WTC11 (cell line): ENCODE data around the gene EFS. TPM values are rescaled to one million over a fixed set of nuclear protein-coding genes. Genes with fewer than 3 reads are reported as not detected.

Experiments used
- ATF2 ChIP-seq: sonication (generic); formaldehyde crosslinking; IDR thresholded peaks from 2 replicates; pipeline ENCODE4 v1.8.1; 2022; ENCODE audit warnings: low read depth, missing genetic modification reagents, borderline replicate concordance
- E2F1 ChIP-seq: sonication (generic); formaldehyde crosslinking; IDR thresholded peaks from 2 replicates; pipeline ENCODE4 v1.8.0; 2022; ENCODE audit warnings: mild to moderate bottlenecking, missing genetic modification reagents
- E2F4 ChIP-seq: sonication (generic); formaldehyde crosslinking; IDR thresholded peaks from 2 replicates; pipeline ENCODE4 v1.8.1; 2022; ENCODE audit warnings: low read depth, mild to moderate bottlenecking, moderate library complexity, missing genetic modification reagents, borderline replicate concordance
- ERG ChIP-seq: fragments of 250-450 bp; sonication (Bioruptor Pico); IDR thresholded peaks from 2 replicates; pipeline ENCODE4 v1.8.0; 2021; ENCODE audit warnings: mild to moderate bottlenecking
- ESRRA ChIP-seq: sonication (generic); formaldehyde crosslinking; IDR thresholded peaks from 2 replicates; pipeline ENCODE4 v1.8.1; 2022; ENCODE audit warnings: mild to moderate bottlenecking, missing genetic modification reagents, borderline replicate concordance
- GABPB1 ChIP-seq: sonication (generic); formaldehyde crosslinking; IDR thresholded peaks from 2 replicates; pipeline ENCODE4 v1.8.1; 2023; ENCODE audit warnings: mild to moderate bottlenecking, missing genetic modification reagents
- JAZF1 ChIP-seq: fragments of 250-450 bp; sonication (Bioruptor Pico); IDR thresholded peaks from 2 replicates; pipeline ENCODE4 v1.9.0; 2021; ENCODE audit warnings: moderate library complexity, mild to moderate bottlenecking, inconsistent platforms
- NFATC4 ChIP-seq: fragments of 250-450 bp; sonication (Bioruptor Pico); IDR thresholded peaks from 2 replicates; pipeline ENCODE4 v1.9.0; 2021; ENCODE audit warnings: mild to moderate bottlenecking
- PREB ChIP-seq: sonication (generic); formaldehyde crosslinking; IDR thresholded peaks from 2 replicates; pipeline ENCODE4 v1.8.1; 2022; ENCODE audit warnings: mild to moderate bottlenecking, missing genetic modification reagents, moderate library complexity, borderline replicate concordance
- RORB ChIP-seq: fragments of 250-450 bp; sonication (Bioruptor Pico); IDR thresholded peaks from 2 replicates; pipeline ENCODE4 v1.9.0; 2021; ENCODE audit warnings: mild to moderate bottlenecking
- SMAD3 ChIP-seq: sonication (generic); formaldehyde crosslinking; IDR thresholded peaks from 2 replicates; pipeline ENCODE4 v1.8.0; 2022; ENCODE audit warnings: missing genetic modification reagents, mild to moderate bottlenecking, borderline replicate concordance
- SOX15 ChIP-seq: fragments of 250-450 bp; sonication (Bioruptor Pico); IDR thresholded peaks from 2 replicates; pipeline ENCODE4 v1.9.0; 2021; ENCODE audit warnings: mild to moderate bottlenecking
- TCF7 ChIP-seq: sonication (generic); formaldehyde crosslinking; IDR thresholded peaks from 2 replicates; pipeline ENCODE4 v1.8.0; 2022; ENCODE audit warnings: mild to moderate bottlenecking, low read depth, missing genetic modification reagents, moderate library complexity
- TEAD4 ChIP-seq: sonication (generic); formaldehyde crosslinking; IDR thresholded peaks from 2 replicates; pipeline ENCODE4 v1.8.0; 2022; ENCODE audit warnings: mild to moderate bottlenecking, missing genetic modification reagents
- USF1 ChIP-seq: sonication (generic); formaldehyde crosslinking; IDR thresholded peaks from 2 replicates; pipeline ENCODE4 v1.8.0; 2022; ENCODE audit warnings: mild to moderate bottlenecking, missing genetic modification reagents
- ZNF263 ChIP-seq: sonication (generic); formaldehyde crosslinking; IDR thresholded peaks from 2 replicates; pipeline ENCODE4 v1.8.1; 2022; ENCODE audit warnings: low read depth, mild to moderate bottlenecking, moderate library complexity, missing genetic modification reagents
- ZNF423 ChIP-seq: fragments of 250-450 bp; sonication (Bioruptor Pico); IDR thresholded peaks from 2 replicates; pipeline ENCODE4 v2.1.2; 2022; ENCODE audit warnings: mild to moderate bottlenecking, moderate library complexity
- ZSCAN18 ChIP-seq: fragments of 250-450 bp; sonication (Bioruptor Pico); IDR thresholded peaks from 2 replicates; pipeline ENCODE4 v2.1.2; 2022; ENCODE audit warnings: mild to moderate bottlenecking, moderate library complexity
- total RNA-seq: library from RNA; stranded (reverse); gene quantifications from 3 replicates; pipeline ENCODE4 v1.2.3, GENCODE V29; 2021
- TF ChIP-seq, protein P1 (sequence below): sonication (generic); formaldehyde crosslinking; IDR thresholded peaks from 2 replicates; pipeline ENCODE4 v1.8.1; 2023; ENCODE audit warnings: mild to moderate bottlenecking, moderate library complexity, missing genetic modification reagents
- TF ChIP-seq, protein P2 (sequence below): sonication (generic); formaldehyde crosslinking; IDR thresholded peaks from 2 replicates; pipeline ENCODE4 v1.8.0; 2023; ENCODE audit warnings: missing genetic modification reagents, mild to moderate bottlenecking, borderline replicate concordance
- TF ChIP-seq, protein P3 (sequence below): fragments of 250-450 bp; sonication (Bioruptor Pico); IDR thresholded peaks from 2 replicates; pipeline ENCODE4 v1.9.0; 2021; ENCODE audit warnings: moderate library complexity, mild to moderate bottlenecking, inconsistent platforms, borderline replicate concordance

The EFS gene
- total RNA-seq, 1 experiment from 2014 or later = 35.3 TPM

DNA sequence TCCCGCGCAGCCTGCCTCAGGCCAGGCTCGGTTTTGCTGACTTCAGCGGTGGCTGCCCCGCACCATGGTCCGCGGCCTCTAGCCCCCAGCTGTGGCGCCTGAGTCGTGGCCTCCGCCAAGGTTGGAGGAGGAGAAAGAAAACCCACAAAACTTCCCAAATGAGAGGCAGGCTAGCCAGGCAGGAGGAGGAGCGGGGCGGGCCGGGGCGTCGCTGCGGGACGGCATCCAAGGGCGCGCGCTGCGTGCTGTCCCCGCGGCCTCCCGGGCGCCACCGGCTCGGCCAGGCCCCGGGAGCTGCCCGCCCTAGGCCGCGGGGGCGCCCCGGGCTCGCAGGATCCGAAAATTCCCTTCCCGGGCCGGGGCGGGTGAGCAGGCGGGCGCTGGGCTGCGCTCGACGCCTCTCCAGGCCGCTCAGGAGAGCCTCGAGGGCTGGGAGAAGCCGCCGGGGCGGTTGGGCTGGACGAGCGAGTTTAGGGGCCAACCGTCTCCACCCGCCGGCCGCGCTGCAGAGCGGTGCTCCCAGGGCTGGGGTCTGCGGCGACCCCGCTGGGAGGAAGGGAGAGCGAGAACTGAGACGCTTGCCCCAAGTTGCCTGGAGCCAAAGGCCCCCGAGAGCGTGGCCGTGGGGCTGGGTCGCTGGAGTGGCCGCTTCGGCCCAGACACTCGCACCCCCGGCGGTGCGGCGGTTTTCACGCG lies at the start of gene EFS (continued):
- no peak for TF ChIP-seq ERG (CRISPR knock-in tag)
- no peak for TF ChIP-seq GABPB1
- TF ChIP-seq NFATC4 = no peak
- TF ChIP-seq, protein P1, sequence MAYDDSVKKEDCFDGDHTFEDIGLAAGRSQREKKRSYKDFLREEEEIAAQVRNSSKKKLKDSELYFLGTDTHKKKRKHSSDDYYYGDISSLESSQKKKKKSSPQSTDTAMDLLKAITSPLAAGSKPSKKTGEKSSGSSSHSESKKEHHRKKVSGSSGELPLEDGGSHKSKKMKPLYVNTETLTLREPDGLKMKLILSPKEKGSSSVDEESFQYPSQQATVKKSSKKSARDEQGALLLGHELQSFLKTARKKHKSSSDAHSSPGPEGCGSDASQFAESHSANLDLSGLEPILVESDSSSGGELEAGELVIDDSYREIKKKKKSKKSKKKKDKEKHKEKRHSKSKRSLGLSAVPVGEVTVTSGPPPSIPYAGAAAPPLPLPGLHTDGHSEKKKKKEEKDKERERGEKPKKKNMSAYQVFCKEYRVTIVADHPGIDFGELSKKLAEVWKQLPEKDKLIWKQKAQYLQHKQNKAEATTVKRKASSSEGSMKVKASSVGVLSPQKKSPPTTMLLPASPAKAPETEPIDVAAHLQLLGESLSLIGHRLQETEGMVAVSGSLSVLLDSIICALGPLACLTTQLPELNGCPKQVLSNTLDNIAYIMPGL = no peak
- no peak for TF ChIP-seq ESRRA (CRISPR knock-in tag)
- TF ChIP-seq, protein P2, sequence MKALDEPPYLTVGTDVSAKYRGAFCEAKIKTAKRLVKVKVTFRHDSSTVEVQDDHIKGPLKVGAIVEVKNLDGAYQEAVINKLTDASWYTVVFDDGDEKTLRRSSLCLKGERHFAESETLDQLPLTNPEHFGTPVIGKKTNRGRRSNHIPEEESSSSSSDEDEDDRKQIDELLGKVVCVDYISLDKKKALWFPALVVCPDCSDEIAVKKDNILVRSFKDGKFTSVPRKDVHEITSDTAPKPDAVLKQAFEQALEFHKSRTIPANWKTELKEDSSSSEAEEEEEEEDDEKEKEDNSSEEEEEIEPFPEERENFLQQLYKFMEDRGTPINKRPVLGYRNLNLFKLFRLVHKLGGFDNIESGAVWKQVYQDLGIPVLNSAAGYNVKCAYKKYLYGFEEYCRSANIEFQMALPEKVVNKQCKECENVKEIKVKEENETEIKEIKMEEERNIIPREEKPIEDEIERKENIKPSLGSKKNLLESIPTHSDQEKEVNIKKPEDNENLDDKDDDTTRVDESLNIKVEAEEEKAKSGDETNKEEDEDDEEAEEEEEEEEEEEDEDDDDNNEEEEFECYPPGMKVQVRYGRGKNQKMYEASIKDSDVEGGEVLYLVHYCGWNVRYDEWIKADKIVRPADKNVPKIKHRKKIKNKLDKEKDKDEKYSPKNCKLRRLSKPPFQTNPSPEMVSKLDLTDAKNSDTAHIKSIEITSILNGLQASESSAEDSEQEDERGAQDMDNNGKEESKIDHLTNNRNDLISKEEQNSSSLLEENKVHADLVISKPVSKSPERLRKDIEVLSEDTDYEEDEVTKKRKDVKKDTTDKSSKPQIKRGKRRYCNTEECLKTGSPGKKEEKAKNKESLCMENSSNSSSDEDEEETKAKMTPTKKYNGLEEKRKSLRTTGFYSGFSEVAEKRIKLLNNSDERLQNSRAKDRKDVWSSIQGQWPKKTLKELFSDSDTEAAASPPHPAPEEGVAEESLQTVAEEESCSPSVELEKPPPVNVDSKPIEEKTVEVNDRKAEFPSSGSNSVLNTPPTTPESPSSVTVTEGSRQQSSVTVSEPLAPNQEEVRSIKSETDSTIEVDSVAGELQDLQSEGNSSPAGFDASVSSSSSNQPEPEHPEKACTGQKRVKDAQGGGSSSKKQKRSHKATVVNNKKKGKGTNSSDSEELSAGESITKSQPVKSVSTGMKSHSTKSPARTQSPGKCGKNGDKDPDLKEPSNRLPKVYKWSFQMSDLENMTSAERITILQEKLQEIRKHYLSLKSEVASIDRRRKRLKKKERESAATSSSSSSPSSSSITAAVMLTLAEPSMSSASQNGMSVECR (CRISPR knock-in tag) = 0 out of 2 replicates have a peak, but pooled peaks have one; percentile 15
- TF ChIP-seq, protein P3, sequence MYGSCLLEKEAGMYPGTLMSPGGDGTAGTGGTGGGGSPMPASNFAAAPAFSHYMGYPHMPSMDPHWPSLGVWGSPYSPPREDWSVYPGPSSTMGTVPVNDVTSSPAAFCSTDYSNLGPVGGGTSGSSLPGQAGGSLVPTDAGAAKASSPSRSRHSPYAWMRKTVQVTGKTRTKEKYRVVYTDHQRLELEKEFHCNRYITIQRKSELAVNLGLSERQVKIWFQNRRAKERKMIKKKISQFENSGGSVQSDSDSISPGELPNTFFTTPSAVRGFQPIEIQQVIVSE (CRISPR knock-in tag) = no peak
- peak; percentile 9; the same call in 1 of the 2 replicates for TF ChIP-seq ZNF423 (CRISPR knock-in tag)
- TF ChIP-seq ZSCAN18 (CRISPR knock-in tag) = no peak
- TF ChIP-seq ZNF263 = no peak
- no peak for TF ChIP-seq SMAD3
- no peak for TF ChIP-seq USF1 (CRISPR knock-in tag)
- 0 out of 2 replicates have a peak, but pooled peaks have one; percentile 40 for TF ChIP-seq E2F4 (CRISPR knock-in tag)
- no peak for TF ChIP-seq PREB (CRISPR knock-in tag)
- TF ChIP-seq SOX15 = no peak
- 0 out of 2 replicates have a peak, but pooled peaks have one; percentile 26 for TF ChIP-seq E2F1 (CRISPR knock-in tag)
- no peak for TF ChIP-seq JAZF1 (CRISPR knock-in tag)
- no peak for TF ChIP-seq ATF2 (CRISPR knock-in tag)
- TF ChIP-seq RORB = no peak
- peak; percentile 32; the same call in 1 of the 2 replicates for TF ChIP-seq TCF7 (CRISPR knock-in tag)
- no peak for TF ChIP-seq TEAD4
